NCI-H128 (cell line): ENCODE measurements around the gene COL4A2.

ENCODE experiments used
- DNase-seq: peaks from one replicate; lab custom pipeline; 2025; ENCODE audit not compliant: unreplicated experiment; lab: John Stamatoyannopoulos, UW

Gene COL4A2

GRCh38 chr13:110338441-110339101 is 31.5 kb downstream of the COL4A2 start:
- no peak for DNase-seq

- DNase-seq = no peak
These were observed 32.2 kb downstream of the COL4A2 start for GRCh38 chr13:110339263-110339662.

GRCh38 chr13:110339975-110340550 is 33.0 kb downstream of the COL4A2 start:
- no peak for DNase-seq

GRCh38 chr13:110340812-110341444 is 33.8 kb downstream of the COL4A2 start:
- DNase-seq = no peak

GRCh38 chr13:110341445-110342244 is 34.6 kb downstream of the COL4A2 start:
- no peak for DNase-seq

- no peak for DNase-seq
These were observed 35.4 kb downstream of the COL4A2 start for GRCh38 chr13:110342474-110342873.

GRCh38 chr13:110343241-110343865 is 36.3 kb downstream of the COL4A2 start:
- DNase-seq = no peak

GRCh38 chr13:110344320-110344719 is 37.2 kb downstream of the COL4A2 start:
- DNase-seq = no peak

GRCh38 chr13:110345266-110345665 is 38.2 kb downstream of the COL4A2 start:
- no peak for DNase-seq

- DNase-seq = no peak
These were observed 38.6 kb downstream of the COL4A2 start for GRCh38 chr13:110345701-110346100.

- no peak for DNase-seq
These were observed 39.6 kb downstream of the COL4A2 start for GRCh38 chr13:110346661-110347067.

GRCh38 chr13:110347088-110347487 is 40.0 kb downstream of the COL4A2 start:
- no peak for DNase-seq

GRCh38 chr13:110347535-110348308 is 40.6 kb downstream of the COL4A2 start:
- DNase-seq = no peak

GRCh38 chr13:110348309-110349105 is 41.4 kb downstream of the COL4A2 start:
- DNase-seq = no peak

GRCh38 chr13:110349239-110349638 is 42.2 kb downstream of the COL4A2 start:
- DNase-seq = no peak

- no peak for DNase-seq
These were observed 43.0 kb downstream of the COL4A2 start for GRCh38 chr13:110350049-110350448.

GRCh38 chr13:110350509-110350908 is 43.4 kb downstream of the COL4A2 start:
- DNase-seq = no peak

GRCh38 chr13:110351636-110352420 is 44.7 kb downstream of the COL4A2 start:
- no peak for DNase-seq

GRCh38 chr13:110352735-110353134 is 45.7 kb downstream of the COL4A2 start:
- no peak for DNase-seq
